IPS DF 19.7 (cell line): Measurements from ENCODE around the gene BCL7A.

Source experiments
- DNase-seq: peaks from one replicate; pipeline ENCODE4 v3.0.0-alpha.2; 2013; ENCODE audit warnings: low read depth, low spot score

BCL7A gene

GRCh38 chr12:122001466-122002209, 20.0 kb upstream of the BCL7A start:
- no peak for DNase-seq

- DNase-seq = no peak
Measured at GRCh38 chr12:122003651-122004611, 17.8 kb upstream of the BCL7A start.

- no peak for DNase-seq
Measured at GRCh38 chr12:122004633-122005071, 17.0 kb upstream of the BCL7A start.

- no peak for DNase-seq
Measured at GRCh38 chr12:122005252-122005776, 16.4 kb upstream of the BCL7A start.

- DNase-seq = no peak
Measured at GRCh38 chr12:122006186-122006926, 15.3 kb upstream of the BCL7A start.

GRCh38 chr12:122009741-122010140, 11.9 kb upstream of the BCL7A start:
- DNase-seq = no peak

- no peak for DNase-seq
Measured at GRCh38 chr12:122012184-122012583, 9.5 kb upstream of the BCL7A start.

- no peak for DNase-seq
Measured at GRCh38 chr12:122013136-122013535, 8.5 kb upstream of the BCL7A start.

- DNase-seq = no peak
Measured at GRCh38 chr12:122013791-122014590, 7.7 kb upstream of the BCL7A start.

- no peak for DNase-seq
Measured at GRCh38 chr12:122014781-122015180, 6.9 kb upstream of the BCL7A start.

GRCh38 chr12:122018457-122018856, 3.2 kb upstream of the BCL7A start:
- DNase-seq = no peak

- no peak for DNase-seq
Measured at GRCh38 chr12:122018937-122019336, 2.7 kb upstream of the BCL7A start.

GRCh38 chr12:122020795-122021192, 890 bp upstream of the BCL7A start:
- no peak for DNase-seq

GRCh38 chr12:122021193-122021821, 377 bp upstream of the BCL7A start:
- DNase-seq = no peak

- DNase-seq = no peak
Measured at GRCh38 chr12:122022393-122023338, 982 bp downstream of the BCL7A start.

- no peak for DNase-seq
Measured at GRCh38 chr12:122023339-122024131, 1.9 kb downstream of the BCL7A start.

GRCh38 chr12:122024132-122024785, 2.6 kb downstream of the BCL7A start:
- DNase-seq = no peak
